Measurements from ENCODE around the gene P2RX2.

Gene P2RX2

DNA sequence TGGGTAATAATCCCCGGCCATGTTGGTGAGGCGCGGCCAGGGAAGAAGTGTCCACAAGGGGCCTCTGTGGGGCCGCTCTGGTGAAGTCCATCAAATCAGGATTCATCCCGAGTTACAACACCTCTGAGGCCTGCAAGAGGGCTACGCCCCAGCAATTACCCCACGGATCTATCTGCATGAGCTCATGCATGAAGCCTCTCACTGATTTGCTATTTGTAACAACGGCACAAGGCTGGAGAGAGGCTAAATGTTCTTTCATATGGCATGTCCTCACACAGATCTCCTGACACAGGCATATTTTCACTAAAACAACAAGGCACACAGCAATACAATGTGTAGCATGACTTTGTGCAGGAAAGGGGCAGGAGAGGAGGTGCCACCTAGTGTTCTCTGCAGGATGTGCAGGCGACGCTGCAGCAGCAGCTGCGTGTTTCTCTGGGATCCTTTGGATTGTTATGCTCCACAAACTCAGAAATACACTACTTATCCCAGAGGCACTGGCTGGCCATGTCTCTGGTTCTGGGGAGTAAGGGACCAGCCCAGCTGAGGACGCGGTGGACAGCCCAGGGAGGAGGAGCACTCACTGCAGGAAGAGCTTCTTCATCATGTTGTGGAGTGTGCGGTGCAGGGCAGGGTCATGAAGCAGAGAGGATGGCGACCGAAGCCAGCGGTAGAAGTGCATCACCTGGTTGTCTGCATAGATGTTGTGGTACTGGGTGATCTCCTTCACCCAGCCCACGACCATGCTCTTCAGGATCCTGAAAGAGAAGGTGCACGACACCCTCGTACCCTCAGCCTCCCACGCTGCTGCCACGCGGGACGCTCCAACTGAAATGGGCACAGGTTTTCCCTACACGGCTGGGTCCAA is 20.2 kb downstream of the P2RX2 start:
- no peak for DNase-seq (ENCODE audit: low read depth in 2 of 2)

DNA sequence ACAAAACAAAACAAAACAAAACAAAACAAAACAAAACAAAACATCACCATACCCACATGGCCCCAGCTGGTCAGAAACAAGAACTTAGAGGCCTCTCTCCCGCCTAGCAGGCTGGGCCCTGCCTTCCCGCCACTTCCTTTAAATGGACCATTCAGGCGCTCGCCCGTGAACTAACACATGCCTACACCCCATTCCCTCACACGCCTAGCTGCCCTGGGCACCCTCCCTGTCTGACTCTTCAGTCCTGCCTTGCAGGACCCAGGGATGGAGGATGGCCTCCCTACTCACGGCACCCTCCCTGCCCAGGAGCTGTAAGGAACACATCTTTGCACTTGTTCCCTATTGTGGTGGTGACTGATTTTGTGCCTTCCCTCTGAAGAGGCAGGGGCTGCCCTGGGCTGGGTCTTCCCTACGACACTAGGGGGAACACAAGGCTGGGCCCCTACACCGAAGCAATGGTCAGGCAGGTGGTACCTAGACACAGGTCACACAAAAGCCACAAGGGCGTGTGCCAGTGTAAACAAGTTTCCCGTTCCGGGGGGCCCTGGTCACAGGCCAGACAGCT is 21.5 kb downstream of the P2RX2 start:
- DNase-seq (ENCODE audit: low read depth in 2 of 2) = no peak

- DNase-seq (ENCODE audit: low read depth in 2 of 2) = no peak
Measured at GRCh38 chr12:132640936-132641335, 22.4 kb downstream of the P2RX2 start.

DNA sequence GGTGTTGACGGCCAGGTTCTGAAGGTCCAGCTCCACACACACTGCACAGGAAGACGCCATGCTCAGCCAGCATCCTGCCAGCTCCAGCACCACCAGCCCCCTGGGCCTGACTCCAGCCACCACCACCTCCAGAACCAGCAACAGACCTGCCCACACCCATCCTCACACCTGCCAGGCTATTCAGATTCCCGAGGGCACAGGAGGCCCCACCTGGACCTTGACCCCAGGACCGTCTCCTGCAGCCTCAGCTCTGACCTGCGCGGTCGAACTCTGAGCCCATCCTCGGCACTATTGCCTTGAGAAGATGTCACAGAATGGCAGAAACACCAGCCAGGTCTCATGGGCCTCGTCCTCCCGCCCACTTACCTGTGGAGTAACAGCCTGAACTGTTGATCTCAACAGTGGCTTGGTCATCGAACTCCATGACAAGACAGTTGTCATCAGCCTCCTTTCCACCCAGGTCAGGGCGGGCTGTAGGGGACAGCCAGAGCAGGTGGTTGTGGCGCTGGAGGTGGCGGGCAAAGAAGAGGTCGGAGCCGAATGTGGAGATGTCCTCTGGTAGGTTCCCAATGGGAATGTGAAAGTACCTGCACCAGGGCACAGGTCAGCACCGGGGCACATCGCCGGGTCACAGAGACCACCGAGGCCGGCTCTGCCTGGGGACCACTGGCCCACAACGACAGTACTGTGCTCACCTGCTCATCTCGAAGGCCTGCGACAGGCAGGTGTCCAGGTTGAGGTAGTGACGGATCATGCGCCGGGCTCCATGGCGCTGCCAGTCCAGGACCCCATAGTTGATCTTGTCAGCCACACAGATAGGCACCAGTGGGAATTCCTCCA is 23.5 kb downstream of the P2RX2 start:
- no peak for DNase-seq (ENCODE audit: low read depth in 2 of 2)

- DNase-seq (ENCODE audit: low read depth in 2 of 2) = no peak
Measured at GRCh38 chr12:132642846-132643835, 24.6 kb downstream of the P2RX2 start.

- no peak for DNase-seq (ENCODE audit: low read depth in 2 of 2)
Measured at GRCh38 chr12:132646850-132647249, 28.3 kb downstream of the P2RX2 start.

GRCh38 chr12:132647858-132648257 is 29.3 kb downstream of the P2RX2 start:
- no peak for DNase-seq (ENCODE audit: low read depth in 2 of 2)

- DNase-seq (ENCODE audit: low read depth in 2 of 2) = no peak
Measured at GRCh38 chr12:132648616-132649225, 30.1 kb downstream of the P2RX2 start.

GRCh38 chr12:132649226-132649945 is 30.8 kb downstream of the P2RX2 start:
- DNase-seq (ENCODE audit: low read depth in 2 of 2) = no peak

- no peak for DNase-seq (ENCODE audit: low read depth in 2 of 2)
Measured at GRCh38 chr12:132651444-132652100, 33.0 kb downstream of the P2RX2 start.

DNA sequence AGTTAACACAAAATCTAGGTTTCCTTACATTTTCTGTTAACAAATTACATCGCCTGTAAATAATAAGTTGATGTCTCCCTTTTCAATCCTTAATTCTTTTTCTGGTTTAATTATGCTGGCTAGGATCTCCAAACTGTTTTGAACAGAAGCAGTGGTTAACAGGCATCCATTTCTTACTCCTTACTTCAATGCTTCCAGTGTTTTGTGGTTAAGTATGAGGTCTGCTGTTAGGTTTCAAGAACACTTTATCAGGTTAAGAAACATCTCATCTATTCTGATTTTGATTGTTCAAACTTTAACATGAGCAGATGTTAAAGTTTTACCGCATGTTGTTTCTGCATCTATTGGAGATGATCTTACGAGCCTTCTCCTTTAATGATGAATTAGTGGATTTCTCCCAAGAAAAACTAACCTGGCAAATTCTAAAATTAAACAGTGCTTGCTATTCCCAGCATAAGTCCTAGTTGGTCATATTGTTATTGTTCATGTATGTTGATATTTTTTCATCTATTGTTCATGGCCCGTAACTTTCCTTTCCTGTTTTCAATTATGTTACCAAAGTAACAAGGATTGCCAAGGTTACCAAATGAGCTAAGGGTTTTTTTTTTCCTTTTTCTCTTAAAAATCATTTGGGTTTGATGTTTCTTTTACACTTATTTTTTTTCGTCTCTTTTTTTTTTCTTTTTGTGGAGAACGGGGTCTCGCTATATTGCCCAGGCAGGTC is 35.2 kb downstream of the P2RX2 start:
- no peak for DNase-seq (ENCODE audit: low read depth in 2 of 2)

- DNase-seq (ENCODE audit: low read depth in 2 of 2) = no peak
Measured at GRCh38 chr12:132657004-132657727, 38.6 kb downstream of the P2RX2 start.

- no peak for DNase-seq (ENCODE audit: low read depth in 2 of 2)
Measured at GRCh38 chr12:132658149-132658894, 39.7 kb downstream of the P2RX2 start.

GRCh38 chr12:132659146-132659545 is 40.6 kb downstream of the P2RX2 start:
- DNase-seq (ENCODE audit: low read depth in 2 of 2) = no peak

GRCh38 chr12:132660052-132660451 is 41.5 kb downstream of the P2RX2 start:
- DNase-seq (ENCODE audit: low read depth in 2 of 2) = no peak

DNA sequence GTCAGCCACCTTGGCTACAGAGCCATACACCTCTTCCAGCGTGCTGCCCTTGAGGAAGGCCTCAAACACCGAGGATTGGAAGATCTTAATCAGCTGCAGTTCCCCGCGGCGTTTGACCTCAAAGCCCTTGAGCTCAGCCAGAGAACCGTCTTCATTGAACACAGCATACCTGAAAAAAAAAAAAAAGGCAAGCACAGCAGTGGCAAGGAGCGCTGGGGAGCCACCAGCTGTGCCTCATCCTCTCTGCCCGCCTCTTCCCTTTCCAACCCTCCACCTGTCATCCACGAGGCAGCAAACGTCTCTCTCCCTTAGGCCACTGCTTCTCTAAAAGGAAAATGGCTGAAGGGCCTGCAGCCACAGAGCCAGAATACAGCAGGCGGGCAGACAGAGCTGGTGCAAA is 42.4 kb downstream of the P2RX2 start:
- no peak for DNase-seq (ENCODE audit: low read depth in 2 of 2)

DNA sequence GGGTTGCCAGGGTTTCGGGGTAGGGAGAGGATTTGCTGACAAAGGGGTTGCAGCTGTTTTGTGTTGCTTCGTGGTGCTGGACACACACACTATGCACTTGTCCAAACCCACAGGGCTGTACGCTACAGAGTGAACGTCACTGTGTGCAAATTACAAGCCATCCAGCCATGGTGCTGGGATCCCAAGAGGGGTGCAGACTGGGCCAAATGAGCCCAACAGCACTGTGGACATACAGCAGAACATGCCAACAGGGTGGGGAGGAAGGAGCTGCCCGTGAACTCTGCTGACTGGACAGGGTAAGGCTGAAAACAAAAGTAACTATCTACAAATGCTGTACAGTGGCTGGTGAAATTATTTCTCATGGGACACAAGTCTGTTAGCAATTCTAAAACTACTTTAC is 43.4 kb downstream of the P2RX2 start:
- no peak for DNase-seq (ENCODE audit: low read depth in 2 of 2)
